GM19351 (cell line): Measurements from ENCODE around the gene HES7.
"Not testable (repeated sequence)": the region's sequence is repeated elsewhere in the genome, so short reads cannot be mapped to it uniquely, and the experiment has no call there.

ENCODE experiments used
- ATAC-seq: cut with Tn5 transposase; IDR thresholded peaks from one replicate; pipeline ENCODE4 v1.9.1; 2021; ENCODE audit warnings: mild to moderate bottlenecking, moderate library complexity; ENCODE audit not compliant: unreplicated experiment

HES7 gene

GRCh38 chr17:8123695-8124349 is at the start of gene HES7:
HES7 (minus strand) TSS chr17:8124106; CDS start chr17:8124084, 22 bp downstream.
- ATAC-seq = no peak

GRCh38 chr17:8173056-8173870 is 49.4 kb upstream of the HES7 start:
- peak; percentile 79 for ATAC-seq

DNA sequence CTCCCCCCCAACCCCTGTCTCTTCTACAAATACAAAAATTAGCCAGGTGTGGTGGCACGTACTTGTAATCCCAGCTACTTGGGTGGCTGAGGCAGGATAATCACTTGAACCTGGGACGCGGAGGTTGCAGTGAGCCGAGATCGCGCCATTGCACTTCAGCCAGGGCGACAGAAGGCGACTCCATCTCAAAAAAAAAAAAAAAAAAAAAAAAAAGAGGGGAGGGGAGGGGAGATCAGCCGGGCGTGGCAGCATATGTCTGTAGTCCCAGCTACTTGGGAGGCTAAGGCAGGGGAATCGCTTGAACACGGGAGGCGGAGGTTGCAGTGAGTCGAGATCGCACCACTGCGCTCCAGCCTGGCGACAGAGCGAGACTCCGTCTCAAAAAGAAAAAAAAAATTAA is 46.3 kb upstream of the HES7 start:
- not testable (repeated sequence) for ATAC-seq

- no peak for ATAC-seq
Measured at GRCh38 chr17:8167526-8167925, 43.6 kb upstream of the HES7 start.

DNA sequence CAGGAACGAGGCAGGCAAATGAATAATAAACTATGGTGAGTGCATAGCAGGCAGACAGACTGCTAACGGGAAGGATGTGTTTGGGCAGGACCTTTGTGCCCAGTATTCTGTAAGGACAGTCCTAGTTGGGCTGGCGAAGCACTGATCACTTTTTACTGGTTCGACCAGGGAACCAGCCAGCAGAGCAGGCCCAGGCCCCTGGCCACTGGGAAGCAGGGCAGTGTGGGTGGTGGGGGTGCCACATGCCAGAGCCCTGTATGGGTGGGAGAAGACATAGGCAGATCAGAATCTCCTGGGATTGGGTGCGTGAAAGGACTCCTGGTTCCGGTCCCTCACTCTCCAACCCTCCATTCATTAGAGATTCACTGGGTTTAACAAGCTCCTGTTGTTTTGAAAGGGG is 42.8 kb upstream of the HES7 start:
- no peak for ATAC-seq

- ATAC-seq = no peak
Measured at GRCh38 chr17:8164815-8165131, 40.9 kb upstream of the HES7 start.

GRCh38 chr17:8163978-8164814 is 40.3 kb upstream of the HES7 start:
- ATAC-seq = no peak

DNA sequence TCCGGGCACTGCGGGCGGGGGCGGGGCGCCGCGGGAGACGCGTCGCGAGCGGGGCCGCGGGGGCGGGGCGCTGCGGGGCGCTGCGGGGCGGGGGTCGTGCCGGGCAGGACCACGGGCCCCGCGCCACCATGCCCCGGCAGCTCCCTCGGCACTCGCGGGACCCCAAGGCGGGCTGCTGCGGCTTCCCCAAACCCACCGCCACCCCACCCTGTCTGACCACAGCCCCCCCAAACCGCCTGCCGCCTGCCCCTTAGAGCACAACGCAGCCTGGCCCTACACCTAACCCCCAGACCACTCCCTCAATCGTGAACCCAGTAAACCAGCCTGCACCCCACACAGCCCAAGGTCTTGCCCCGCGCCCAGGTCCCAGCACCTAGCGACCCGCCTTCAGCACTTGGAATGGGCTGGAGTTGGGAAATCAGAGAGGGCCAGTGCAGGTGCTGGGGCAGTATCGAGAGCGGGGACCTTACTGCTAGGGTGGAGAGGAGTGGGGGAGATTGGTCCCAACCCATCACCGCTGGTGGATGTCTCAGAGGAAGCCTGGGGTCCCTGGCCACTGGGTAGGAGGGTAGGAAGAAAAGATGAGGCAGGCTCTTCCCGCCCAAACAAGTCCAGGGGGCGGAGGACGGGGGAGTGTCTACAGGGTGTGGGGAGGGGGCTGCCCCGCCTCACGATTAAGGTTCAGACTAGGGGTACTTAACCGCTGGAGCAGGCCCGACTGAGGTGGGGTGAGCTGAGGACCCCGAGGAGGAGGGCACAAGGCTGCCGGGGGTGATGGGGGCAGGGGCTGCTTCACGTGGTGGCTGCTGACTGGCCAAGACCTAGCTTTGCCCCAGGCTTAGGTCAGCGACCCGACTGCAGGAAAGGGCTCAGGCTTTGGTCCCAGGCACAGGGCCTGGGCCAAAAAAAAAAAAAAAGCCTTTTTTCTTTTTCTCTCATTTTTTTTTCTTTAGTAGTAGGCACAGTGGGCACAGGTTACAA is 39.4 kb upstream of the HES7 start:
- peak; percentile 19 for ATAC-seq

- peak; percentile 51 for ATAC-seq
Measured at GRCh38 chr17:8162233-8162996, 38.5 kb upstream of the HES7 start, which contains the start of gene VAMP2. VAMP2 (minus strand) TSS chr17:8162948; CDS start chr17:8162879, 69 bp downstream.

GRCh38 chr17:8161289-8162232 is 37.7 kb upstream of the HES7 start:
- no peak for ATAC-seq

DNA sequence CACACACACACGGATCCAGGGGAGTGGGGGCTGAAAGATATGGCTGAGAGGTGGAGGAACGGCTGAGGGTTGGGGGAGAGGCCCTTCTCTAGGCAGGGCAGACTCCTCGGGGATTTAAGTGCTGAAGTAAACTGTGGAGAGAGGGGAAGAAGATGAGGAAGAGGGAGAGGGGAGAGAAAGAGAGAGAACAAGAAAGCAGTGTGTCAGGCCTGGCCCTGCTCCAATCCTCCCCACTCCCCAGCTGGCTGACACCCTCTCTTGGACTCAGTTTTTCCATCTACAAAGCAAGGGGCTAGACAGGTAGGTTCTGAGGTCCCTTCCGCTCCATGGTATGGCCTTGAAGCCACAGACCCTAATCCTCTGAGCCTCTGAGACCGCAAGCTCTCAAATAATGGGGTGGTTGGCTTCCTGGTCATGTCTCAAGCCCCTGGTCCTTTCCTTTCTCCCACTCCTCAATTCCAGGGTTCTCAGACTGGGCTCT is 36.9 kb upstream of the HES7 start:
- no peak for ATAC-seq

DNA sequence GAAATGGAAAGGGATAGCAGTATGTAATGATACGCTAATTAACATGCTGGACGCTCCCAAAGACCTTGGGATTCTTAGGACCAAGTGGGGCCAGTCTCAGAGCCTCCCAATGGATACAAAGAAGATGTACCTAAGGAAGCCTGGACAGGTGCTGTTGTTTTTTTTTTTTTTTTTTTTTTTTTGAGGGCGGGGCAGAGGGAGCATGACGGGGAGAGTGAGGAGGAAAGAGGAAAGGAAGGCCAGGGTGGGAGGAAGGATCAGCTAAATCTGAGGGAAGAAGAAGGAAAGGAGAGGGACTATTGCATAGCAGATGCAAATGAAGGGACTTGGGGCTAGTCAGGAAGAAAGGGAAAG is 36.3 kb upstream of the HES7 start:
- ATAC-seq = no peak

- ATAC-seq = no peak
Measured at GRCh38 chr17:8159459-8160223, 35.7 kb upstream of the HES7 start.

DNA sequence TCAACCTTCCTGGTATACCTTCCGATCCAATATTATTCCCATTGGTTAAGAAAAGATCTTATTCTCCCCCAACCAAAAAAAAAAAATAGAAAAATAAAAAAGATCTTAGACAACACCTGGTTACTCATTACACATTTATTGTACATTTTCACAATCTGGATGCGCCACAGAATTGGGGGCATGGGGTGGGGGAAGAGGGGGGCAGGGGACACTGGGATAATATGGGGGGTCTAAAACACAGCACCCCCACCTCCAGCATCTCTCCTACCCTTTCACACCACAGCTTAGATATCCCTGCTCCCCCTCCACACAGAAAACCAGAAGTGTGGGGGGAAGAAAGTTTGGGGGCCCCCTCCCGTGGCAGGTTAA is 35.1 kb upstream of the HES7 start:
- no peak for ATAC-seq

DNA sequence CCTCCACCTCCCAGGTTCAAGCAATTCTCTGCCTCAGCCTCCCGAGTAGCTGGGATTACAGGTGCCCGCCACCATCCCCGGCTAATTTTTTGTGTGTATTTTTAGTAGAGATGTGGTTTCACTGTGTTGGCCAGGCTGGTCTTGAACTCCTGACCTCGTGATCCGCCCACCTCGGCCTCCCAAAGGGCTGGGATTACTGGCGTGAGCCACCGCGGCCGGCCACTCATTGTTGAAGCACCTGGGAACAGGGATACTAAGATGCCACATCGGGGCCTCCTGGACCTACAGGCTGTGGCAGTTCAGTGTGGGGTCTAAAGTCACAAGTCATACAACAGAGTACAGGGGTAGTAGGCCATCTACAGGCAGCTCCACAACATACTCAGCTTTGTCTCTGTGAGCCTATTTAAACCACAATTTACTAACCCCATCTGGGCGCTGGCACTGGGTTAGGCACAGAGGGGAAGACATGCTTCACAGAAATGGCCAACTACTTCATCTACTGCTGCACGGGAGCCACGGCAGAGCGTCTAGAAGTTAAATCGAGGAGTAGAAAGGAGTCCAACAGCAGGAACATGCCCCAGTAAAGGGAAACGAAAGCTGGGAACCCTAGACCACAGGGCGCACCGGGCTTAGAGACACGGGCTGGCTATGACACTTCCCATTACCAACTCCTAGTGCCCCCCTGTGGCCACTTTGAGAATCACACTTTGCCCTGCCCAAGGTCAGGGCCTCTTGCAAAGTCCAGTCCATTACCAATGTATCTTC is 34.5 kb upstream of the HES7 start:
- no peak for ATAC-seq

DNA sequence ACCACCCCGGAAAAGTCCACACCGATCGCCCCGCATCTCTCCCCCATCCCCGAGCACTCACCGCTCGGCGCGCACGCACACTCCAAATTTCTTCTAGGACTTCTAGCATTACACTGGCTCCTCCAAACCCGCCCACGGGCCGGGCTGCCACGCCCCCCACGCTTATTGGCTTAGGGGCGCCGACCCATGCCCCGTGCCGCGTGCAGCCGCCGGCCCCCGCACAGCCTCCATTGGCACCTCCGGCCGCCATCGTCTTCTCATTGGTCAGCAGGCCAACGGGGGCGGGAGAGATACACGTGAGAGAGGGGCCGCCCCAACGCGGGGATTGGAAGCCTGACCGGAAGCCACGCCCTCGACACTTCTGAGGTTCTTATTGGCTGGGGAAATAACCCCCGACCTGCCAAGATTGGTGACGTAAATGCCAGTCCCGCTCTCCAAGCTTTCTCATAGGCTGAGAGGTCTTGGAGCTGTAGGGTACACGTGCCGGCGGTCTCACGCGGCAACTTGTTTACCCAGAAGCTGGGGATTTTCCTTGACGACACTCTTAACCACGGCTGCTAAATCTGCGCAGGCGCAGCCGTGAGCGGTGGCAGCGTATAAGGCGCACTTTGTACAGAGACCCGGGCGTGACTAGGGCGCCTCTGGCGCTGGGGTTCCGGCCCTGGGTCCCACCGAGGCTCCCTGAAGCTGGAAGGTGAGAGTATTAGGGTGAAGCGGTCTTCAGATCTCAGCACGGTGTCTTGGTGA is 32.5 kb upstream of the HES7 start:
- ATAC-seq = peak; percentile 78

GRCh38 chr17:8155996-8156245 is 32.0 kb upstream of the HES7 start:
- no peak for ATAC-seq
